SK-N-MC (cell line): Measurements from ENCODE around the gene PHKG2.

Experiments
- DNase-seq: peaks from one replicate; pipeline ENCODE4 v3.0.0-alpha.2; 2011; ENCODE audit warnings: low read depth, low spot score
- H3K27ac ChIP-seq: fragments of 200-600 bp; sonication (generic); 2 replicates; pipeline ENCODE4 v1.5.1; 2016; ENCODE audit warnings: mixed run types
- H3K36me3 ChIP-seq: fragments of 200-600 bp; sonication (generic); 2 replicates; pipeline ENCODE4 v1.6.1; 2017; ENCODE audit warnings: antibody characterized with exemption, low read length, mixed read lengths; ENCODE audit not compliant: insufficient read depth
- H3K4me3 ChIP-seq: fragments of 200-600 bp; sonication (generic); 2 replicates; pipeline ENCODE4 v1.5.1; 2016
- H3K9ac ChIP-seq: fragments of 200-600 bp; sonication (generic); 2 replicates; pipeline ENCODE4 v1.8.0; 2017; ENCODE audit warnings: mixed run types, mixed read lengths; ENCODE audit not compliant: insufficient read length
- H3K9me3 ChIP-seq: fragments of 200-600 bp; sonication (generic); 2 replicates; pipeline ENCODE4 v1.6.1; 2017; ENCODE audit warnings: low read depth, mild to moderate bottlenecking, antibody characterized with exemption, low read length, moderate library complexity, mixed read lengths
- EZH2 ChIP-seq: fragments of 200-600 bp; sonication (generic); IDR thresholded peaks from one replicate; pipeline ENCODE4 v1.6.1; 2017; ENCODE audit warnings: antibody characterized with exemption
- FOXP2 ChIP-seq: optimal IDR thresholded peaks from 2 replicates; pipeline ENCODE3; 2011; ENCODE audit warnings: mild to moderate bottlenecking, moderate library complexity; ENCODE audit not compliant: insufficient read depth; ENCODE audit errors: extremely low read length, control extremely low read depth
- POLR2AphosphoS5 ChIP-seq: IDR thresholded peaks from 2 replicates; pipeline ENCODE4 v1.6.1; 2012; ENCODE audit warnings: mild to moderate bottlenecking, low read depth, low read length, borderline replicate concordance

Gene PHKG2

DNA sequence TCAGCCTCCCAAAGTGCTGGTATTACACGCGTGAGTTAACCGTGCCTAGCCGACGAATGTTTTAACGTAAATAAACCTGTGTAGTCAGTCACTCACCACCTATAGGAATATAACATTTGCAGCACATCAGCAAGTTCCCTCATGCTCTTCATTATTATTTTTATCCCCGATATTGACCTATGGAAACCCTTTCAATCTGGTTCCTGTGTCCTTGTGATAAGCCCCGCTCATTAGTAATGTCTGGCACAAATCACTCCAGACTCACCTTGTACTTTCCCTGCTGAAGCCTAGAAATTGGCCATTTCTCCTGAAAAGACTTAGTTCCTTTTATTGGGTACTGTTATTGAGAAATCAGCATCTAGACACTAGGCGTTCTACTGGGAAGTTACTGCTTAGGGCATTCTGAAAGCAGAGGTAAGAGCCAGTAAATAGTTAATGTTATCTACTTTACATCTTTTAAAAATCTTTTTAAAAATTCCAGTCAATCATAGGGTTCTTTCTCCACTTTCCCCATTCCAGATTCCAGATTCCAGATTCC, 1.5 kb upstream of the PHKG2 start:
- Histone ChIP-seq H3K36me3 (peaks cover 12% of the 10 kb centered on the region; the same call in 1 of the 2 replicates), H3K9ac (no peak overlapping the region), H3K27ac (peak overlapping the region; percentile 74; the same call in 1 of the 2 replicates), H3K4me3 (no peak overlapping the region), H3K9me3 (no peaks in the 10 kb centered on the region)
- no peak for DNase-seq
- TF ChIP-seq EZH2 (no peak), FOXP2 (no peak), POLR2AphosphoS5 (no peak)

DNA sequence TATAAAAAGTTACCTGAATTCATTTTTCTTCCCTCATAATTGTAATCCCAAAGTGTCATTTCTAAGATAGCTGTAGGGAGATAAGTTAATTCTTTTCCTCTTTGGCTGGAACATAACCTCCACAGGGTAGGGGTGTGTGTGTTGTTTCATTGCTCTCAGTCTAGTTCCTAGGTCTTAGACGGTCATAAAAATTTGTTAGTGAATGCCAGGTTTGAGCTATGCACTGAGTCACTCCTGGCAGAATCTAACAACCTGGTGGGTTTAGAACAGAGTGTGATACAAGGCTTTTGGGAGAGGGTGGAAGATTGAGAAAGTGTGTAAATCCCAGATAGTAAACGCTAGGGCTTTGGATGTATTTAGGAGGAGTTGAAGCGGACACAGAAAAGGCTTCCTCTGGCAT, 894 bp upstream of the PHKG2 start:
- H3K9ac ChIP-seq = no peak overlapping the region
- H3K36me3 ChIP-seq = peaks cover 12% of the 10 kb centered on the region; the same call in 1 of the 2 replicates
- peak overlapping the region; percentile 74 for H3K27ac ChIP-seq
- DNase-seq = no peak
- H3K4me3 ChIP-seq = no peak overlapping the region
- no peaks in the 10 kb centered on the region for H3K9me3 ChIP-seq
- TF ChIP-seq FOXP2 (no peak), EZH2 (no peak)

DNA sequence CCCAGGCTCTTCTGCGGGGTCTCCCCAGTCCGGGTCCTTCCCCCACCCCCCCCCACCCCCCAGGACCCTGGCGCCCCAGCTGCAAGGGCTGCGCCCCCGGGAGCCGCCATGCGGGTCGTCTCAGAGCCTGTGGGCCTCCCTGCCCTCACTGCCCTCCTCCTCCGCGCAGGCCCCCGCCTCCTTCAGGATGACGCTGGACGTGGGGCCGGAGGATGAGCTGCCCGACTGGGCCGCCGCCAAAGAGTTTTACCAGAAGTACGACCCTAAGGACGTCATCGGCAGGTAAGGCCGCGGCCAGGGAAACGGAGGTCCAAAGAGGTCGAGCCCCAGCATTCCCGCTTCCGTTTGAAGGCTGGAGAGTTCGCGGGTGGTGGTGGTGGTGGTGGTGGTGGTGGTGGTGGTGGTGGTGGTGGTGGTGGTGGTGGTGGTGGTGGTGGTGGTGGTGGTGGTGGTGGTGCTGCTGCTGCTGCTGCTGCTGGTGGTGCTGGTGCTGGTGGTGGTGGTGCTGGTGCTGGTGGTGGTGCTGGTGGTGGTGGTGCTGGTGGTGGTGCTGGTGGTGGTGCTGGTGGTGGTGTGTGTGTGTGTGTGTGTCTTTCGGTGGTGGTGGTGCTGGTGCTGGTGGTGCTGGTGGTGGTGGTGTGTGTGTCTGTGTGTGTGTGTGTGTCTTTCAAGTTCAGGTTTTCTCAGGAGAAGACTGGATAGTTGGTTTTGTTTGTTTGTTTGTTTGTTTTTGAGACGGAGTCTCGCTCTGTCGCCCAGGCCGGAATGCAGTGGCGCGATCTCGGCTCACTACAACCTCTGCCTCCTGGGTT, 615 bp downstream of the PHKG2 start:
- TF ChIP-seq FOXP2 (no peak), EZH2 (no peak), POLR2AphosphoS5 (no peak)
- no peak for DNase-seq
- peaks cover 18% of the 10 kb centered on the region; the same call in 1 of the 2 replicates for H3K36me3 ChIP-seq

DNA sequence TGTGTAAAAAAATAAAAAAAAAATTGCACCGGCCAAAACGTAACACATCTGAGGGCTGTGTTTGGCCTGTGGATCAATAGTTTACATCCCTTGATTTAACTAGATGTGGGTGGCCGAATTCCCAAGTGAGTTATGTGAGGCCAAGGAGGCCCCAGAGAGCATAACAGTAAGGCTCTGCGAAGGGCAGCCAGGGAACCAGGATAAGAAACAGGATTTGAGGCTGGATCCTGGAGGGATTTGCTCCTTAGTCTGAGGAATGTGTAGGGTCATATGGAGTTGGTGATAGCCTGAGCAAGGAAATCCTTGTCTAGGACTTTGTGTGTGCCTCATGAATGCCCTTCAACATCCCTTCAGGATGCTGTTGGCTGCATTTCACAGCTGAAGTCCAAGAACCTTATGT, 2.0 kb downstream of the PHKG2 start:
- Histone ChIP-seq H3K9me3 (no peaks in the 10 kb centered on the region), H3K4me3 (no peak overlapping the region), H3K27ac (no peak overlapping the region), H3K9ac (no peak overlapping the region), H3K36me3 (peaks cover 19% of the 10 kb centered on the region; the same call in 1 of the 2 replicates)
- DNase-seq = no peak
- TF ChIP-seq FOXP2 (no peak), EZH2 (no peak), POLR2AphosphoS5 (no peak)

More for the DNA sequence above, 615 bp downstream of the PHKG2 start:
- H3K4me3 ChIP-seq = peak overlapping the region; percentile 86
- H3K27ac ChIP-seq = no peak overlapping the region
- H3K9ac ChIP-seq = peak overlapping the region; percentile 77
- H3K9me3 ChIP-seq = no peaks in the 10 kb centered on the region

DNA sequence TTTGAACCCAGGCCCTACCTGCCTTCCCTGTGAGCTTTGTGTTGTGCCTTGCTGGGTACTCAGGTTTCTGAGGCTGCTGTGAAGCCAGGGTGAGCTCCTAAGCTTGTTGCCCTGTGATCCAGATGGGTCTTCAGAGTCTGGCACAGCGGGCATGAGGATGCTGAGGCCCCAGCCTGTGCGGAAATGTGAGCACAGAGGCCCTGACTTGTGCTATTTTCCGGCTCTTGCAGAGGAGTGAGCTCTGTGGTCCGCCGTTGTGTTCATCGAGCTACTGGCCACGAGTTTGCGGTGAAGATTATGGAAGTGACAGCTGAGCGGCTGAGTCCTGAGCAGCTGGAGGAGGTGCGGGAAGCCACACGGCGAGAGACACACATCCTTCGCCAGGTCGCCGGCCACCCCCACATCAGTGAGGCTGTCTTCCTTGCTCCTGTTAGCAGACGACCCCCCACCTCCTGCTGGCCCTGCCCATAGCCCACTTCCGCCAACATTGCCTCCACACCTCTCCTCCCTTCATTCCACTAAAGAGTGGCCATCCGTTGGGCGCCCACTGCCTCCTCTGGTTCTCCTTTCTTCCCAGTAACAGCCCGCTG, 2.7 kb downstream of the PHKG2 start:
- Histone ChIP-seq H3K36me3 (peaks cover 19% of the 10 kb centered on the region; the same call in 1 of the 2 replicates), H3K9me3 (no peaks in the 10 kb centered on the region), H3K9ac (no peak overlapping the region), H3K4me3 (no peak overlapping the region), H3K27ac (no peak overlapping the region)
- TF ChIP-seq EZH2 = no peak
- TF ChIP-seq POLR2AphosphoS5 = no peak
- no peak for TF ChIP-seq FOXP2
- DNase-seq = no peak

DNA sequence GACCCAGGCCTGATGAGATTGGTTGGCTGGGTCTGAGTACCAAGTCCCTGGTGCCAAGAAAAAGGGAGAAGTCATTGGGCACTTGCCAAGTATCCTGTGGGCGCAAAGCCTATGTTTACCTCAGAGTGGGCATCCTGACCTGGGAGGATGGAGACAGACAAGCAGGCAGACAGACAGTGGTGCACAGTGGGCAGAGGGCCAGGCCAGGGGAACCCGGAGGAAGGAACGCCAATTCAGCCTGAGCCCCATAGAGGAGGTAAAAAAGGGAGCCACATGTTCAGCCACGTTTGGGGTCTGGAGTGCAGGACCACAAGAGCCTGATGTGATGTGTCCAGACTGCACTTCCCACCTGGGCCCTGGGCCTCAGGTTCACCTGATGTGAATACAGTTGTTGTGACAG, 5.4 kb downstream of the PHKG2 start:
- H3K27ac ChIP-seq = no peak overlapping the region

DNA sequence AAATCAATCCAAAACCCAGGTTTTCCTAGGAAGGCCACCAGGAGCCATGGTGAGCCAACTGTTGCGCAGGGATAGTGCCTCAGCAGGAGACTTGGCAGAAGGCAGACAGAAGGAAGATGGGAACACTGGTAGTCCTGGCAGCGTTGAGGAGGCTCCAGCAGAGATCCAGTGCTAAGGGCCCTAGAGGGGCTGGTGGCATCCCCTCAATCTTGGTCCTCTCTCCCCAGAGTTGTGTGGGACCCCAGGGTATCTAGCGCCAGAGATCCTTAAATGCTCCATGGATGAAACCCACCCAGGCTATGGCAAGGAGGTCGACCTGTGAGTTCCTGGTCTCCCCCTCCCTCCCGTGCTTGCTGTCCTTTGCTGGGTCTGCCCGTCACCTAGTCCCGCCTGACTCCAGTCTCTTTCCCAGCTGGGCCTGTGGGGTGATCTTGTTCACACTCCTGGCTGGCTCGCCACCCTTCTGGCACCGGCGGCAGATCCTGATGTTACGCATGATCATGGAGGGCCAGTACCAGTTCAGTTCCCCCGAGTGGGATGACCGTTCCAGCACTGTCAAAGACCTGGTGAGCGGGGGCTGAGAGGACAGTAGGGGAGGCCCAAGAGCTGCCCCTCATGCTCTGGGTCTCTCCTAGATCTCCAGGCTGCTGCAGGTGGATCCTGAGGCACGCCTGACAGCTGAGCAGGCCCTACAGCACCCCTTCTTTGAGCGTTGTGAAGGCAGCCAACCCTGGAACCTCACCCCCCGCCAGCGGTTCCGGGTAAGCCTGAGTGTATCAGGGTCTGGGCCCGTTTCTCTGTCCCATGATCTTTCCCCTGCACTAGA, 7.9 kb downstream of the PHKG2 start:
- H3K27ac ChIP-seq = no peak overlapping the region
- no peak overlapping the region for H3K4me3 ChIP-seq
- H3K36me3 ChIP-seq = peaks cover 15% of the 10 kb centered on the region; the same call in 1 of the 2 replicates
- no peak overlapping the region for H3K9ac ChIP-seq
- H3K9me3 ChIP-seq = no peaks in the 10 kb centered on the region
- TF ChIP-seq EZH2 (no peak), FOXP2 (no peak), POLR2AphosphoS5 (no peak)
- no peak for DNase-seq

More for the DNA sequence above, 5.4 kb downstream of the PHKG2 start:
- Histone ChIP-seq H3K9ac (no peak overlapping the region), H3K36me3 (peaks cover 19% of the 10 kb centered on the region; the same call in 1 of the 2 replicates), H3K9me3 (no peaks in the 10 kb centered on the region), H3K4me3 (no peak overlapping the region)
- no peak for DNase-seq
- no peak for TF ChIP-seq EZH2

DNA sequence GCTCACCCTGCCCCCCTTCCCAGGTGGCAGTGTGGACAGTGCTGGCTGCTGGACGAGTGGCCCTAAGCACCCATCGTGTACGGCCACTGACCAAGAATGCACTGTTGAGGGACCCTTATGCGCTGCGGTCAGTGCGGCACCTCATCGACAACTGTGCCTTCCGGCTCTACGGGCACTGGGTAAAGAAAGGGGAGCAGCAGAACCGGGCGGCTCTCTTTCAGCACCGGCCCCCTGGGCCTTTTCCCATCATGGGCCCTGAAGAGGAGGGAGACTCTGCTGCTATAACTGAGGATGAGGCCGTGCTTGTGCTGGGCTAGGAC, 8.5 kb downstream of the PHKG2 start:
- TF ChIP-seq EZH2 = no peak
- no peak; the same call in 1 of the 2 replicates for TF ChIP-seq POLR2AphosphoS5
- TF ChIP-seq FOXP2 = no peak
- Histone ChIP-seq H3K9me3 (no peaks in the 10 kb centered on the region), H3K36me3 (peaks cover 10% of the 10 kb centered on the region; the same call in 1 of the 2 replicates), H3K4me3 (no peak overlapping the region), H3K9ac (no peak overlapping the region), H3K27ac (no peak overlapping the region)
- no peak for DNase-seq
